ENCODE data around the gene ZNRD2.
"Not testable (repeated sequence)": the region's sequence is repeated elsewhere in the genome, so short reads cannot be mapped to it uniquely, and the experiment has no call there.

The ZNRD2 gene, protein sequence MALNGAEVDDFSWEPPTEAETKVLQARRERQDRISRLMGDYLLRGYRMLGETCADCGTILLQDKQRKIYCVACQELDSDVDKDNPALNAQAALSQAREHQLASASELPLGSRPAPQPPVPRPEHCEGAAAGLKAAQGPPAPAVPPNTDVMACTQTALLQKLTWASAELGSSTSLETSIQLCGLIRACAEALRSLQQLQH

DNA sequence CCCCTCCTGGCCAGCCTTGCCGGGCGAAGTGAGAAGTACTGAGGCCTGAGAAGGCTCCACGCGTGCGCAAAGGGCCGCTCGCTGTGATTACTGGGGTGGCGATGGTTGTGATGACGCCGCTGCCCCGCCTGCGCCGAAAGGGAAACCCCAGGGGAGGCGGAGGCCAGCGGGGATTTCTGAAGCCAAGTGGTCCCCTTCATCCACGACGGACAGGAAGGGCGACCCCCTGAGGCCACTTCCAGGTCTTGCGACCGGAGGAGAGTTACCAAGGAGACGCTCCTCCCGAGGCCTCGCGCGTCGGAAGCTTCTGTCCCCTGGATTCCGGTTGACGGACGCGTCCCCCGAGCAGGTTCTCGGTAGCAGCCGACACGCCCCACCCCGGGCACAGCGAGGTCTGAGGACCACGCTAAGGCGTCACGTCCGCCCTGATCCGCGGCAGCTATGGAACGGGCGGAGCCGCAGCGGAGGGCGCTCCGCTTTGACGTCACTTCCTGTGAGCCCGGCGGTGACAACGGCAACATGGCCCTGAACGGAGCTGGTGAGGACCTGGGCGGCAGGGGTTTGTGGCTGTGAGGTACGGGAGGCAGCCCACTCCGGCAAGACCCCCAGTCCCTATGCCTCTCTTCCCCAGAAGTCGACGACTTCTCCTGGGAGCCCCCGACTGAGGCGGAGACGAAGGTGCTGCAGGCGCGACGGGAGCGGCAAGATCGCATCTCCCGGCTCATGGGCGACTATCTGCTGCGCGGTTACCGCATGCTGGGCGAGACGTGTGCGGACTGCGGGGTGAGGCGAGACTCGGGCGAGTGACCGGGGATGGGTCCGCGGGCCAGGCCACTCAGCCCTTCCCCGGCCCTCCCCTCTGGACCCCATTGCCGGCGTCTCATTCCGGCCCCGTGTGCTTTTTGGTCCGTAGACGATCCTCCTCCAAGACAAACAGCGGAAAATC is at the start of gene ZNRD2:
TSS of gene ZNRD2 (plus strand) at position 505 of the 946 bp plus-strand sequence. CDS start at position 520, 15 bp downstream.
- peak; percentile 92 to 98 for DNase-seq (ENCODE audit: extremely low read depth in 1 of 2, low read depth in 1 of 2)

DNA sequence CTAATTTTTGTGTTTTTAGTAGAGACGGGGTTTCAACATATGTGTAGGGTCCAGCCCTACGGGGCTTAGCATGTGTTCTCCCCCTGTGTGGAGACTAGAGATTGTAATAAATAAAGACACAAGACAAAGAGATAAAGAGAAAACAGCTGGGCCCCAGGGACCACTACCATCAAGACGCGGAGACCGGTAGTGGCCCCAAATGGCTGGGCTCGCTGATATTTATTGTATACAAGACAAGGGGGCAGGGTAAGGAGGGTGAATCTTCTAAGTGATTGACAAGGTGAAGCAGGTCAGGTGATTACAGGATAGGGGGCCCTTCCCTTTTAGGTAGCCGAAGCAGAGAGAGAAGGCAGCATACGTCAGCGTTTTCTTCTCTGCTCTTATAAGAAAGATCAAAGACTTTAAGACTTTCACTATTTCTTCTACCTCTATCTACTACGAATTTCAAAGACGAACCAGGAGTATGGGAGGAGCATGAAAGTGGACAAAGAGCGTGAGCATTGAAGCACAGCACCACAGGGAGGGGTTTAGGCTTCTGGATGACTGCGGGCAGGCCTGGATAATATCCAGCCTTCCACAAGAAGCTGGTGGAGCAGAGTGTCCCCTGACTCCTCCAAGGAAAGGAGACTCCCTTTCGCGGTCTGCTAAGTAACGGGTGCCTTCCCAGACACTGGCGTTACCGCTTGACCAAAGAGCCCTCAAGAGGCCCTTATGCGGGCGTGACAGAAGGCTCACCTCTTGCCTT is 48.3 kb upstream of the ZNRD2 start:
- DNase-seq (ENCODE audit: extremely low read depth in 1 of 2, low read depth in 1 of 2): not testable (repeated sequence)

DNA sequence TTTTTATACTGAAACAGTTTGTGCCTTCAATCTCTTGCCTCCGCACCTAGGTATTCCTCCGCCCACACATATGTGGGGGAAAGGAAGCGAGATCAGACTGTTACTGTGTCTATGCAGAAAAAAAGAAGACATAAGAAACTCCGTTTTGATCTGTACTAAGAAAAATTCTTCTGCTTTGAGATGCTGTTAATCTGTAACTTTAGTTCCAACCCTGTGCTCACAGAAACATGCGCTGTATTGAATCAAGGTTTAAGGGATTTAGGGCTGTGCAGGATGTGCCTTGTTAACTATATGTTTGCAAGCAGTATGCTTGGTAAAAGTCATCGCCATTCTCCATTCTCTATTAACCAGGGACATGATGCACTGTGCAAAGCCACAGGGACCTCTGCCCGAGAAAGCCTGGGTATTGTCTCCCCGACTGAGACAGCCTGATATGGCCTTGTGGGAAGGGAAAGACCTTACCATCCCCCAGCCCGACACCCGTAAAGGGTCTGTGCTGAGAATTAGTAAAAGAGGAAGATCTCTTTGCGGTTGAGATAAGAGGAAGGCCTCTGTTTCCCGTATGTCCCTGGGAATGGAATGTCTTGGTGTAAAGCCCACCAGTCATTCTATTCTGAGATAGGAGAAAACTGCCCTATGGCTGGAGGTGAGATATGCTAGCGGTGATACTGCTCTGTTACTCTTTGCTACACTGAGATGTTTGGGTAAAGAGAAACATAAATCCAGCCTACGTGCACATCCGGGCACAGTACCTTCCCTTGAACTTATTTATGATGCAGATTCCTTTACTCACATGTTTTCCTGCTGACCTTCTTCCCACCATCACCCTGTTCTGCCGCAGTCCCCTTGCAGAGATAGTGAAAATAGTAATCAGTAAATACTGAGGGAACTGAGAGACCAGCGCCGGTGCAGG is 47.3 kb upstream of the ZNRD2 start:
- DNase-seq (ENCODE audit: extremely low read depth in 1 of 2, low read depth in 1 of 2): not testable (repeated sequence)

DNA sequence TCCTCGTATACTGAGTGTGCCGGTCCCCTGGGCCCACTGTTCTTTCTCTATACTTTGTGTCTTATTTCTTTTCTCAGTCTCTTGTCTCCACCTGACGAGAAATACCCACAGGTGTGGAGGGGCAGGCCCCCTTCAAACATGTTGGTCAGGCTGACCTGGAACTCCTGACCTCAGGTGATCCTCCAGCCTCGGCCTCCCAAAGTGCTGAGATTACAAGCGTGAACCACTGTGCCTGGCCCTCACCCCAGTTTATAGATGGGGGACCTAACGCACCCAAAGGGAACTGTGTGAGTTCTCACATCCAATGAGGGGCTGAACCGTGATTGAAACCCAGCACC is 46.7 kb upstream of the ZNRD2 start:
- DNase-seq (ENCODE audit: extremely low read depth in 1 of 2, low read depth in 1 of 2): not testable (repeated sequence)

DNA sequence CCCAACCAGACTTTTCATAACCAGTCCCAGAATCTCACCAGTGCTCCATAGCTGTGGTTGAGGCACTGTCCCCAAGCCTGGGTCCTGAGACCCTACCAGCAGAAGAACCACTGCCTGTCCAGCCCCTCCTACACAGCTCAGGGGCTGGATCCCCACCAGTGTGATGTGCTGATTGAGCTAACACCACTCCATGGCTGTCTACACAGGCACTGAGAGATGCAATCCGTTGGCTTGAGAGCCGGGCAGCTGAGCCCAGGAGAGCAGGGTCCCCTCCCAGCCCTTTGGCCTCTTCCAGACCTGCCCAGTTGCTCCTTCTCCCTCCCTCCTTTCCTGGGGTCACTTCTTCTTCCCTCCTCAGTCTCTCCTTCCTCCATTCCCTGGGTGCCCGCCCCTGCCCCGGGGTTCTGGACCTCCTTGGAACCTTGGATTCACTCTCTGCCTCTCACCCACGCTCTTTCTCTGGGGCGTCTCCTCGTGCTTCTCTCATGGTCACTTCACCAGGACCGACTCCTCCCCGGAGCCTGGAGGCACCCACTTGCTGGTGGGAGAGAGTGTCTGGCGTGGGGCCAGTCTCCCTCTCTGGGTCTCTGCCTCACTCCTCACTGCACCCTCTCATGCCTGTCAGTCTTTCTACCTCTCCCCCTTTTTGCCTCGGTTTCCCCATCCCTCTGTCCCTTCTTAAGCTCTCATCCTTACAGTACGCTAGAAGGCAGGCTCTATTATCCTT is 46.1 kb upstream of the ZNRD2 start:
- no peak for DNase-seq (ENCODE audit: extremely low read depth in 1 of 2, low read depth in 1 of 2)

DNA sequence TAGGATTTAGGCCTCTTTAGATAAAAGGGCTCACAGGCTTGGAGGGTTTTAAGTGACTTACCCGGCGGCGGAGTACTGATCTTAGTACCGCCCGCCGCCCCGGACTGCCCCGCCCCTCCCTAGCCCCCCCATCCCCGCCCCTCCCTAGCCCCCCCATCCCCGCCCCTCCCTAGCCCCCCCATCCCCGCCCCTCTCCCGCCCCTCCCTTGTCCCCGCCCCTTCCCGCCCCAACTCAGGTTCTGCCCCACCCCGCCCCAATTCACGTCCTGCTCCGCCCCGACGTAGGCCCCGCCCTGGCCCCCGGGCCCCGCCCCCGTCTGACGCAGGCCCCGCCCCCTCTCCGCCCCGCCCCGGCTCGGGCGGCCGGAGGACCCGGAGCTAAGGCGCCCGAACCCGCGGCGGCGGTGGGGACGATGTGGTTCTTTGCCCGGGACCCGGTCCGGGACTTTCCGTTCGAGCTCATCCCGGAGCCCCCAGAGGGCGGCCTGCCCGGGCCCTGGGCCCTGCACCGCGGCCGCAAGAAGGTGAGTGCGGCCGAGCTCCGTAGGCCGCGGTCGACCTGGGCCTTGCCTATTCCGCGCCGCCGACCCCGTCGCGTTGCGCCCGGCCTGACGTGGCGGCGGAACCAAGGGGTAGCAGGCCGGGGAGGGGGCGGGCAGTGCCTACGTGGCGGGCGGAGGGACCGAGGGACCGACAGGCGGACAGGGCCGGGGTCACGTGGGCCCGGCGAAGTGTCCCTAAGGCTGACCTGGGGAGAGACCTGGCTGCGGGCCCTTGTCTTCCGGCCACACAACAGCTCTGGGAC is 45.3 kb upstream of the ZNRD2 start, which contains the start of gene SCYL1:
TSS of gene SCYL1 (plus strand) at position 343 of the 805 bp plus-strand sequence. CDS start at position 414, 71 bp downstream.
- DNase-seq (ENCODE audit: extremely low read depth in 1 of 2, low read depth in 1 of 2): peak; percentile 62 to 80

DNA sequence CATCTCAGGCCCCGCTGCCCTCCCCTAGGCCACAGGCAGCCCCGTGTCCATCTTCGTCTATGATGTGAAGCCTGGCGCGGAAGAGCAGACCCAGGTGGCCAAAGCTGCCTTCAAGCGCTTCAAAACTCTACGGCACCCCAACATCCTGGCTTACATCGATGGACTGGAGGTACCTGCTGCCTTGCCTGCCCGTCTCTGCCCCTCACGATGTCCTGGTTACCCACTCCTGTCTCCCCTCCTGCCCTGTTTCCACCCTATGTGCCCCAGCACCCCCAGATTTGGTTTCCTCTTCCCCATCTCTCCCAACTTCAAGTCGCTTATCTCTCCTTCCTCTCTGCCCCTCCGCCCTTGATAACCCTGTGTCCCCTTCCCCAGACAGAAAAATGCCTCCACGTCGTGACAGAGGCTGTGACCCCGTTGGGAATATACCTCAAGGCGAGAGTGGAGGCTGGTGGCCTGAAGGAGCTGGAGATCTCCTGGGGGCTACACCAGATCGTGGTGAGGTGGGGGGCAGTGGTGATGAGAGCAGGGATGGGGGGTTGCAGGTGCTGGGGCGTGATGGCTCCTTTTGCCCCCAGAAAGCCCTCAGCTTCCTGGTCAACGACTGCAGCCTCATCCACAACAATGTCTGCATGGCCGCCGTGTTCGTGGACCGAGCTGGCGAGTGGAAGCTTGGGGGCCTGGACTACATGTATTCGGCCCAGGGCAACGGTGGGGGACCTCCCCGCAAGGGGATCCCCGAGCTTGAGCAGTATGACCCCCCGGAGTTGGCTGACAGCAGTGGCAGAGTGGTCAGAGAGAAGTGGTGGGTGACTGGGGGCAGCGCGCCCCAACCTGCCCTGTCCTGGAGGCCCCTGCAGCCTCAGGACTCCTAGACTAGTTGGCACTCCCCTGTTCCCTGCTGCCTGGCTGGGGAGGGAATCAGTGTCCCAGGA is 44.5 kb upstream of the ZNRD2 start:
- no peak for DNase-seq (ENCODE audit: extremely low read depth in 1 of 2, low read depth in 1 of 2)

DNA sequence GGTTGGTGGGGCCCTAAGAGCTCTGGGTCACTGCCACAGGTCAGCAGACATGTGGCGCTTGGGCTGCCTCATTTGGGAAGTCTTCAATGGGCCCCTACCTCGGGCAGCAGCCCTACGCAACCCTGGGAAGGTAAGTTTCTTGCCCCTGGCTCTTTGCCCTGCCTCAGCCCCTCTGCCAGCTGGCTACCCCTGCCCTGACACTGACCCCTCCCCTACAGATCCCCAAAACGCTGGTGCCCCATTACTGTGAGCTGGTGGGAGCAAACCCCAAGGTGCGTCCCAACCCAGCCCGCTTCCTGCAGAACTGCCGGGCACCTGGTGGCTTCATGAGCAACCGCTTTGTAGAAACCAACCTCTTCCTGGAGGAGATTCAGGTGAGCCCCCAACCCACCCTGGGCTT is 43.5 kb upstream of the ZNRD2 start:
- DNase-seq (ENCODE audit: extremely low read depth in 1 of 2, low read depth in 1 of 2): no peak

DNA sequence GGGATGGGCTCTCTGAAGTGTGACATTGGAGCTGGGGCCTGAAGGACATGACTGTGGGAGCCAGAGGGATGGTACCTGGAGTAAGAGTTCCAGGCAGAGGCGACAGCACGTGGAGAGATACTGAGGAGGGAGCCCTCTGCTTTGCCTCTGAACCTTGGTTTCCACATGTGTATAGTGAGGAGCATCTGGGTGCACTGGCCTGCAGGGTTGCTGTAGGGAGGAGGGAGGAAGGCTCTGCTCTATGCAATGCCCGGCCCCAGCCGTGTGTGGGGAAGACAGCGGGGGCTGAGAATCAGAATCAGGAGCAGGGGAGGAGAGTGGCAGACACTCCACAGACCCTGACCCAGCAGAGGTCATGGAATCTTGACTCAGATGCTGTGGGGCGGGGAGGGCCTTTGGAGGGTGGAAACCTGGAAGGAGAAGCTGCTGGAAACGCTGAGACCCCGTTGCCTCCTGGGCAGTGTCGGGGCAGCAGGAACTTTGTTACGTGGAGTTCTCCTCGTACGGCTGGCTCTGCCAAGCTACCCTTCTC is 41.4 kb upstream of the ZNRD2 start:
- no peak for DNase-seq (ENCODE audit: extremely low read depth in 1 of 2, low read depth in 1 of 2)

DNA sequence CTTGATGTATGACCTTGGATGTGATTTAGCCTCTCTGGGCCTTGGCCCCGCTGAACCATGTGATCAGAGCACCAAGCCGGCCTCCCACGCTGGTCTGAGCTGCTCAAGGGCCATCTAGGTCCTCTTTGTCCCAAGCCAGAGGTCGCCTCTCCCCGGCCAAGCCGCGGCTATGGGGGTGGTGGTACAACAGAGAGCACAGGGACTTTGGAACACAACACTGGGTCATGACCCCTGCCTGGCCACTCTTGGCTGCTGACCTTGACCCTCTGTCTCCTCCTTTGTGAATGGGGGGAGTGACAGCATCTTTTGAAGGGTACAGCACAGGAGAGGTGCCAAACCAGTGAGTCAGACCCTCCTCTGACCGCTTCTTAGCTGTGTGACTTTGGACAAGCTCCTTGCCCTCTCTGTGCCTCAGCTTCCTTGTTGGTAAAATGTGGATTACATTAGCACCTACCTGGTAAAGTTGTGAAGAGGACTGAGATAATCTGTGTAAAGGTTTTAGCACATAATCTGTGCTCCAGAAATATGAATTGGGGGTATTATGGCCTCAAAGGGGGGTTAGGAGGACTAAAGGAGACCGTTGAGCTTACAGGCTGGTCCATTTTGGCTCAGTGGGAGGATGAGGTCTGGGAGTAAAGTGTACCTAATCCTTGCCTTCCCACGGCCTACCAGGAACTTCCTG is 40.7 kb upstream of the ZNRD2 start:
- DNase-seq (ENCODE audit: extremely low read depth in 1 of 2, low read depth in 1 of 2): no peak

DNA sequence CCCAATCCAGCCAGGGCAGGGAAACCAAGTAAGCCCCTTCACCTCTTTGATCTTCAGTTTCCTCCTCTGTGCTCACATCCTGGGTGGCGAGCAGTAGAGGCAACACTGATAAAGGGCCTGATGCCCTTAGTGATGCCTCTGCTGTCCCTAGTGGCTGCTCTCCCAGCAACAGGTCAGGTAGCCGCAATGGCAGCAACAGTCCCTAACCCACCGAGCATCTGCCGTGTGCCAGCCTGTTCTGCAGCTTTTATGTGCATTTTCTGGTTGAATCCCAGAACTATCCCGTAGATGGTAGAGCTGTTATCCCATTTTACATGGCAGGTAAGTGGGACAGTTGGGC is 40.1 kb upstream of the ZNRD2 start:
- DNase-seq (ENCODE audit: extremely low read depth in 1 of 2, low read depth in 1 of 2): no peak

DNA sequence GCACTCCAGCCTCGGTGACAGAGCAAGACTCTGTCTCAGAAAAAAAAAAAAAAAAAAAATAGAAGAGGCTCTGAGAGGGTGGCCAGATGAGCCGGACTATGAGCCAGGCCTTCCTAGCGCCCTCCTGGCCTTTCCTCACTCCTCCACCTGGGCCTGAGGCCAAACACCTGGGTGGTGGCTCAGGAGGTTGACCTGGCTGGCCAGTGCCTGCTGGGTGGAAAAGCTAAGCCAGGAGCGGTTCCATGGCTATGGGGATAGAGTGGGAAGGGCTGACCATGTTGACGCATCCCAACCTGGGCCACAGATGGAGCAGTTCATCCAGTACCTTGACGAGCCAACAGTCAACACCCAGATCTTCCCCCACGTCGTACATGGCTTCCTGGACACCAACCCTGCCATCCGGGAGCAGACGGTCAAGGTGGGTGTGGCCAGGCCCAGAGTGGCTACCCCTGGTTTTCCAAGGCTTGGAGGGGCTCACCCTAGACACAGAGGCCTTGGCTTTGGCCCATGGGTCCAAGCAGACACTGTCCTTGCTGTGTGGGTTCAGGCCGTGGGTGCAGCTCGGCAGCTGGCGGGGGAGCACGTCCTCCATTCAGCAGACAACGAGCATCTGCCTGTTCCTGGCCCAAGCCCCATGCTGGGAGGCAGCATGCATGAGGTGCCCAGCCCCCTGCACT is 37.8 kb upstream of the ZNRD2 start:
- DNase-seq (ENCODE audit: extremely low read depth in 1 of 2, low read depth in 1 of 2): no peak

DNA sequence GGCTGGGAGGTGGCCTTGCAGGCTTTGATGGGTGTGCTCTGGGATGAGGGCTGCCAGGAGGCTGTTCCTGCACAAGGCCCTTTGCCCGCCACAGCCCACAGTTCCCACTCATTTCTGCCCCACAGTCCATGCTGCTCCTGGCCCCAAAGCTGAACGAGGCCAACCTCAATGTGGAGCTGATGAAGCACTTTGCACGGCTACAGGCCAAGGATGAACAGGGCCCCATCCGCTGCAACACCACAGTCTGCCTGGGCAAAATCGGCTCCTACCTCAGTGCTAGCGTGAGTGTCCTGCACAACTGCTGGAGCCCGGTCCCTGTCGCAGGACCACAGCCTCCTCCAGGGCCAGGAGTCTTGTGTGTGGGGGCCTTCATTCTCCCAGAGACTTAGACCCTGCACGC is 35.2 kb upstream of the ZNRD2 start:
- no peak for DNase-seq (ENCODE audit: extremely low read depth in 1 of 2, low read depth in 1 of 2)

DNA sequence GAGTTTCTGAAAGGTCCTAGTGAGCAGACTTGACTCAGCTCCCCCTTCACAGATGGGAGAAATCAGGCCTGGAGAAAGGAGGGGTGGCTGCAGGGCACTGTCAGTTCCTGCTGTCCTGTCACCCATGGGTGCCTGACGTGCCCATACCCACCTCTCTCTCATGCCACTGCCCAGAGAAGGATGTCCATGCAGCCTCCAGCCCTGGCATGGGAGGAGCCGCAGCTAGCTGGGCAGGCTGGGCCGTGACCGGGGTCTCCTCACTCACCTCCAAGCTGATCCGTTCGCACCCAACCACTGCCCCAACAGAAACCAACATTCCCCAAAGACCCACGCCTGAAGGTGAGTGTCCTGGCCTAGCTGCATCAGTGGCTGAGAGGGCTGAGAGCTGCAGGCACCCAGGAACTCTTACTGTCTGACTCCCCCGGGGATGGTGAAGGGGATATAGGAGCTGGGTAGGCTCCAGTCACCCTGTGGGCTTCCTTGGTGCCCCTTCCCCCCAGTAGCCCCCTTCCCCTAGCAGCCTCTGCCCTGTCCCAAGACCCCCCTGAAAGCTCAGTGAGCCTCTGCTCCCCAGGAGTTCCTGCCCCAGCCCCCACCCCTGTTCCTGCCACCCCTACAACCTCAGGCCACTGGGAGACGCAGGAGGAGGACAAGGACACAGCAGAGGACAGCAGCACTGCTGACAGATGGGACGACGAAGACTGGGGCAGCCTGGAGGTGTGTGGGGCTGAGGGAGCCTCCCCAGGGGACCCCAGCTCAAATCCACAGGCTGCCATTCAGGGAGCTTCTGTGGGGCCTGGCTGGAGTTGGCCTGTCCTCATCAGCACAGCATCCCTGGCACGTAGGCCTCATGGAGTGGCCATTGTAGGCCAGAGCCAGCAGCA is 33.6 kb upstream of the ZNRD2 start:
- no peak for DNase-seq (ENCODE audit: extremely low read depth in 1 of 2, low read depth in 1 of 2)

DNA sequence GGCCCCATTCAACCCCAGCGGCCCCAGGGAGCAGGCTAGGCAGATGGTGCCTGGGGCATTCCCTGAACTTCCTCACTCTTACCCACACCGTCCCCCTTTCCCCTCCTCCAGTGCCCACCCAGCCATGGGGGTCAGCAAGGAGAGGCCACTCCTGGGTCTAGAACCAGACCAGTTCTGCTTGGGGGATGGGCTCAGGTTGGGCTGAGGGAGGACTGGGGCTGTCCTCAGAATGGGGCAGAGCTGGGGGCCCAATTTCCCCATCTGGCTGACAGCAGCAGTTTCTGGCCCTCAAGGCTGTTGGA is 33.0 kb upstream of the ZNRD2 start:
- DNase-seq (ENCODE audit: extremely low read depth in 1 of 2, low read depth in 1 of 2): no peak
